Small intestine (tissue), 7 donors: ENCODE data around the gene PRRT2. TPM values are rescaled to one million over a fixed set of nuclear protein-coding genes. Genes with fewer than 3 reads are reported as not detected.

ENCODE experiments used
- DNase-seq, 2 donors: peaks; one replicate each; pipeline versions ENCODE4 v3.0.0 to v3.0.0-alpha.2; 2013
- FAIRE-seq: peaks from 2 replicates; lab custom pipeline; 2012; peaks lifted over from hg19 to GRCh38; lab: Jason Lieb, UNC
- H3K27ac ChIP-seq, 3 donors: one replicate each; pipeline ENCODE4 v1.5.1; 2013; ENCODE audit warnings: low read length in 2 of 3, mild to moderate bottlenecking in 2 of 3, control low read depth in 1 of 3, inconsistent platforms in 1 of 3, low read depth in 1 of 3, moderate library complexity in 1 of 3
- H3K27me3 ChIP-seq, 3 donors: one replicate each; pipeline ENCODE4 v1.6.1; 2013; ENCODE audit warnings: low read length in 3 of 3, inconsistent platforms in 1 of 3; ENCODE audit not compliant: control insufficient read depth in 3 of 3, insufficient read depth in 3 of 3
- H3K36me3 ChIP-seq, 3 donors: one replicate each; pipeline ENCODE4 v1.6.1; 2013; ENCODE audit warnings: low read length in 3 of 3, inconsistent platforms in 1 of 3, low read depth in 1 of 3, mild to moderate bottlenecking in 1 of 3, moderate library complexity in 1 of 3; ENCODE audit not compliant: control insufficient read depth in 3 of 3, insufficient read depth in 2 of 3
- H3K4me1 ChIP-seq, 3 donors: one replicate each; pipeline ENCODE4 v1.6.1; 2013; ENCODE audit warnings: low read length in 2 of 3, inconsistent platforms in 1 of 3, low read depth in 1 of 3, mild to moderate bottlenecking in 1 of 3, moderate library complexity in 1 of 3; ENCODE audit not compliant: control insufficient read depth in 3 of 3, insufficient read depth in 2 of 3
- H3K4me3 ChIP-seq, 3 donors: one replicate each; pipeline ENCODE4 v1.5.1; 2013; ENCODE audit warnings: low read length in 3 of 3, control low read depth in 1 of 3, inconsistent platforms in 1 of 3, low read depth in 1 of 3, mild to moderate bottlenecking in 1 of 3, moderate library complexity in 1 of 3
- H3K9me3 ChIP-seq, 2 donors: one replicate each; pipeline ENCODE4 v1.6.1; 2013; ENCODE audit warnings: low read depth in 1 of 2, low read length in 1 of 2; ENCODE audit not compliant: control insufficient read depth in 2 of 2, insufficient read depth in 1 of 2
- WGBS, 3 donors: extraction: QIAGEN DNeasy Blood & Tissue Kit; methylation state at CpG; one replicate each; pipeline ENCODE4 v1.1.7; 2013; 5-methylcytosine and 5-hydroxymethylcytosine counted together
- polyA plus RNA-seq, 4 donors: library from polyadenylated mRNA; stranded (reverse) in 3 of 4; unstranded in 1 of 4; fragments of 200-250 nt in 3 of 4; fragments of 120-200 nt in 1 of 4; gene quantifications; one replicate each; pipeline versions ENCODE4 v1.2.1 to v1.2.3, GENCODE V29; 2013
- donor health status: healthy with polysubstance abuse.
- donor health status: control.
- donor health status: control.
- donor health status: Bipolar disorder and iron deficiency.
- donor health status: healthy.

Gene PRRT2
- polyA plus RNA-seq, 4 donors = 0.27 to 6.3 (median 2.7) TPM; not detected in 1

- H3K27ac ChIP-seq = peak within 1 kb of the TSS; percentile 75 to 83 (median 79)
- peak within 1 kb of the TSS; percentile 78 to 92 (median 90) for H3K4me3 ChIP-seq
- peaks cover 2 to 17% (median 4%) of the 10 kb centered on the region in 3 donors for H3K4me1 ChIP-seq
- peaks cover 6 to 32% (median 8%) of the 10 kb centered on the region in 3 donors for H3K36me3 ChIP-seq
- 0% methylated on average over 37 to 57 of the region's 57 CpGs for WGBS, 3 donors
- DNase-seq (peak; percentile 98), FAIRE-seq (no peak)
- no peaks in the 10 kb centered on the region for H3K27me3 ChIP-seq
- no peaks in the 10 kb centered on the region for H3K9me3 ChIP-seq
These were observed 51.1 kb downstream of the PRRT2 start, which contains the start of gene CDIPT for GRCh38 chr16:29862884-29863668. CDIPT (minus strand) TSS chr16:29863226; CDS start chr16:29862857, 369 bp downstream.

GRCh38 chr16:29863669-29863984 is 51.6 kb downstream of the PRRT2 start:
- H3K27me3 ChIP-seq = no peaks in the 10 kb centered on the region
- no peak for DNase-seq
- no peaks in the 10 kb centered on the region for H3K9me3 ChIP-seq
- peak overlapping the region in 1 of 3 donors; percentile 7 for H3K4me3 ChIP-seq
- no peak for FAIRE-seq
- 32 to 38% (median 36%) methylated on average over 16 of the region's 16 CpGs for WGBS, 3 donors
- peaks cover 2 to 17% (median 4%) of the 10 kb centered on the region in 3 donors for H3K4me1 ChIP-seq
- H3K36me3 ChIP-seq = peaks cover 5 to 29% (median 6%) of the 10 kb centered on the region in 3 donors
- H3K27ac ChIP-seq = peak overlapping the region in 1 of 3 donors; percentile 83

- no peaks in the 10 kb centered on the region for H3K27me3 ChIP-seq
- peaks cover 2 to 17% (median 4%) of the 10 kb centered on the region in 3 donors for H3K4me1 ChIP-seq
- FAIRE-seq (no peak), DNase-seq (no peak)
- H3K9me3 ChIP-seq = no peaks in the 10 kb centered on the region
- peaks cover under 1 to 23% (median 6%) of the 10 kb centered on the region in 3 donors for H3K36me3 ChIP-seq
- no peak overlapping the region for H3K27ac ChIP-seq
- WGBS, 3 donors = 85 to 88% (median 86%) methylated on average over 8 to 9 of the region's 9 CpGs
- no peak overlapping the region for H3K4me3 ChIP-seq
These were observed 52.2 kb downstream of the PRRT2 start for GRCh38 chr16:29864205-29864604.

Other genes starting within 250 kb of the PRRT2 start
- 1 to 10 TPM; 1.1 to 4.8 (median 1.4) TPM for gene SPN, start 148.9 kb upstream of the PRRT2 start, polyA plus RNA-seq
- 100 to 1,000 TPM in 1 of 4 donors, 10 to 100 TPM in 3; 30.2 to 286 (median 32.0) TPM for gene QPRT, start 133.0 kb upstream of the PRRT2 start, polyA plus RNA-seq
- gene C16orf54, start 66.2 kb upstream of the PRRT2 start, polyA plus RNA-seq = 1 to 10 TPM in 2 of 4 donors, under 1 TPM in 2; 0.22 to 2.2 (median 1.2) TPM
- 100 to 1,000 TPM in 1 of 4 donors, 10 to 100 TPM in 2, 1 to 10 TPM in 1; 4.8 to 186 (median 47.4) TPM for gene ZG16, start 33.9 kb upstream of the PRRT2 start, polyA plus RNA-seq
- 10 to 100 TPM; 17.0 to 61.7 (median 34.5) TPM for gene KIF22, start 21.4 kb upstream of the PRRT2 start, polyA plus RNA-seq
- 100 to 1,000 TPM in 2 of 4 donors, 10 to 100 TPM in 2; 91.9 to 269 (median 170) TPM for gene MAZ, start 5.7 kb upstream of the PRRT2 start, polyA plus RNA-seq
- gene PAGR1, start 4.0 kb downstream of the PRRT2 start, polyA plus RNA-seq = 10 to 100 TPM; 36.9 to 46.0 (median 43.1) TPM
- gene MVP, start 8.3 kb downstream of the PRRT2 start, polyA plus RNA-seq = 100 to 1,000 TPM; 175 to 558 (median 292) TPM
- 10 to 100 TPM; 51.9 to 76.9 (median 61.2) TPM for gene CDIPT, start 51.0 kb downstream of the PRRT2 start, polyA plus RNA-seq
- 10 to 100 TPM in 2 of 4 donors, under 1 TPM in 2; 0.67 to 38.9 (median 8.8) TPM for gene SEZ6L2, start 87.4 kb downstream of the PRRT2 start, polyA plus RNA-seq
- gene ASPHD1, start 88.3 kb downstream of the PRRT2 start, polyA plus RNA-seq = 10 to 100 TPM in 1 of 4 donors, 1 to 10 TPM in 2, under 1 TPM in 1; 0.67 to 11.5 (median 3.0) TPM
- gene KCTD13, start 114.0 kb downstream of the PRRT2 start, polyA plus RNA-seq = 10 to 100 TPM; 10.8 to 26.6 (median 15.9) TPM
- 100 to 1,000 TPM; 163 to 334 (median 242) TPM for gene TMEM219, start 149.9 kb downstream of the PRRT2 start, polyA plus RNA-seq
- 10 to 100 TPM; 21.6 to 36.7 (median 29.0) TPM for gene TAOK2, start 161.7 kb downstream of the PRRT2 start, polyA plus RNA-seq
- gene HIRIP3, start 183.4 kb downstream of the PRRT2 start, polyA plus RNA-seq = 10 to 100 TPM; 10.1 to 15.2 (median 14.8) TPM
- gene INO80E, start 184.0 kb downstream of the PRRT2 start, polyA plus RNA-seq = 10 to 100 TPM; 49.2 to 80.4 (median 55.9) TPM
- 1 to 10 TPM in 3 of 4 donors, not detected in 1; 1.3 to 4.6 (median 1.6) TPM for gene DOC2A, start 198.8 kb downstream of the PRRT2 start, polyA plus RNA-seq
- gene C16orf92, start 211.0 kb downstream of the PRRT2 start, polyA plus RNA-seq = not detected
- gene TLCD3B, start 219.1 kb downstream of the PRRT2 start, polyA plus RNA-seq = 1 to 10 TPM in 1 of 4 donors, under 1 TPM in 1, not detected in 2; 0.47 to 1.4 TPM